ENCODE results near the gene NOL4L.

Gene NOL4L

DNA sequence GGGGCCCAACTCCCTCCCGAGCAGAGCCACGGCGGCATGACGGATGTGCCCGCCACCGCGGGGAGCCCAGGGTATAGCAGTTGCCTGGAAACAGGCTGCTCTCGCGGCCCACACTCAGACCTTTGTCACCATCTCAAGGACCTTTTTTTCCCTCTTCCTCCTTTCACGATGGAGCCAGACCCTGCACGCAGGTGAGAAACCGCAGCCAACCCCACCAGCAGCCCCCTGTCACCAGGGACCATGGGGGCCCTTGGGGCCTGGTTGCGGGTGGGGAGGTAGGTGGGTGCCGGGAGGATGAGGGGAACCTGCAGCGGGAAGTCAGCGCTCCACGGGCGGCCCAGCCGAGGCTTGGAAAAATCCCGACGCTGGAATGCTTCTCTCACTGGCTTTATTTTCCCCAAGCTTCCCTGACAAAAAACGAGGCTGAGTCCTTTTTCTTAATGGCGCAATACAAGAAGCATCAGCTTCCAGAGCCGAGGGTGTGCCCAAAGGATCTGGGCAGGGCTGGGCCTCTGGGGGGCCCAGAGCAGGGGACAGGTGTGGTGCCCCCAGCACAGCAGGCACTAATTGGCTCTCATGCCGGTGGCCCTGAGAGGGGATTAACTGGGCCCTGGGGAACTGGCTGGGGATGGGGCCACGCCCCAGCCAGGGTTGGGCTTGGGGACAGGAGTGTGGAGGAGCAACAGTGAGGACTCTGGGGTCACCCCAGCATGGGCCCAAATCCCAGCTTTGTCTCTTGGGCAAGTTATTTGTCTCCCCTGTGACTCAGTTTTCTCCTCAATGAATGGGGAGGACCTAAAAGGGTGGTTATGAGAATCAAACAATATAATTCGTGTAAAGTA, 23.9 kb downstream of the NOL4L start:
- TF ChIP-seq, protein P1, sequence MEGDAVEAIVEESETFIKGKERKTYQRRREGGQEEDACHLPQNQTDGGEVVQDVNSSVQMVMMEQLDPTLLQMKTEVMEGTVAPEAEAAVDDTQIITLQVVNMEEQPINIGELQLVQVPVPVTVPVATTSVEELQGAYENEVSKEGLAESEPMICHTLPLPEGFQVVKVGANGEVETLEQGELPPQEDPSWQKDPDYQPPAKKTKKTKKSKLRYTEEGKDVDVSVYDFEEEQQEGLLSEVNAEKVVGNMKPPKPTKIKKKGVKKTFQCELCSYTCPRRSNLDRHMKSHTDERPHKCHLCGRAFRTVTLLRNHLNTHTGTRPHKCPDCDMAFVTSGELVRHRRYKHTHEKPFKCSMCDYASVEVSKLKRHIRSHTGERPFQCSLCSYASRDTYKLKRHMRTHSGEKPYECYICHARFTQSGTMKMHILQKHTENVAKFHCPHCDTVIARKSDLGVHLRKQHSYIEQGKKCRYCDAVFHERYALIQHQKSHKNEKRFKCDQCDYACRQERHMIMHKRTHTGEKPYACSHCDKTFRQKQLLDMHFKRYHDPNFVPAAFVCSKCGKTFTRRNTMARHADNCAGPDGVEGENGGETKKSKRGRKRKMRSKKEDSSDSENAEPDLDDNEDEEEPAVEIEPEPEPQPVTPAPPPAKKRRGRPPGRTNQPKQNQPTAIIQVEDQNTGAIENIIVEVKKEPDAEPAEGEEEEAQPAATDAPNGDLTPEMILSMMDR (IDR thresholded peaks at IDR 0.05; ENCODE audit: control insufficient read depth, extremely low read depth, insufficient read depth): no peak
- DNase-seq (ENCODE audit: low read depth): no peak
- H3K4me3 ChIP-seq (ENCODE audit: low read depth, low read length): no peak overlapping the region

DNA sequence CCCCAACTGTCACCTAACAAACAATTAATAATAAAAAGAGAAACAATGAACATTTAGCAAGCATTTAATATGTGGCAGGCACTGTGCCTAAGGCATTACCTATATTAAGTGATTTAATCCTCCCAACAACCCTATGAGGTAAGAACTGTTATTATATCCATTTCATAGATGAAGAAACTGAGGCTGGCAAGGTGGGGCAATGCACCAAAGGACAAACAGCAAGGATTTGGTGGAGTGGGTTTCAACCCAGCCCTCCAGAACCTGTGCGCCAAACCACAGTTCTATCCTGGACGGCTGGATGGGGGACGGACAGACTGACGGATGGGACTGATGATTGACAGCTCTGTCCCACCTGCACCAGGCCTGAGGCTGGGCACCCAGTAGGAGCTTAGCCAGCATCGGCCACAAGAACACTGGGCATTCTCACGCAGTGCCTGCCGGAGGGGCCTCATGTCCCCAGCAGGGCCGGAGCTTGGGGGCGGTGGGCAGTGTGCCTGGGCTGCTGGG, 24.6 kb downstream of the NOL4L start:
- TF ChIP-seq, protein P1 (IDR thresholded peaks at IDR 0.05; ENCODE audit: control insufficient read depth, extremely low read depth, insufficient read depth): no peak
- no peak overlapping the region for H3K4me3 ChIP-seq (ENCODE audit: low read depth, low read length)
- DNase-seq (ENCODE audit: low read depth): no peak

DNA sequence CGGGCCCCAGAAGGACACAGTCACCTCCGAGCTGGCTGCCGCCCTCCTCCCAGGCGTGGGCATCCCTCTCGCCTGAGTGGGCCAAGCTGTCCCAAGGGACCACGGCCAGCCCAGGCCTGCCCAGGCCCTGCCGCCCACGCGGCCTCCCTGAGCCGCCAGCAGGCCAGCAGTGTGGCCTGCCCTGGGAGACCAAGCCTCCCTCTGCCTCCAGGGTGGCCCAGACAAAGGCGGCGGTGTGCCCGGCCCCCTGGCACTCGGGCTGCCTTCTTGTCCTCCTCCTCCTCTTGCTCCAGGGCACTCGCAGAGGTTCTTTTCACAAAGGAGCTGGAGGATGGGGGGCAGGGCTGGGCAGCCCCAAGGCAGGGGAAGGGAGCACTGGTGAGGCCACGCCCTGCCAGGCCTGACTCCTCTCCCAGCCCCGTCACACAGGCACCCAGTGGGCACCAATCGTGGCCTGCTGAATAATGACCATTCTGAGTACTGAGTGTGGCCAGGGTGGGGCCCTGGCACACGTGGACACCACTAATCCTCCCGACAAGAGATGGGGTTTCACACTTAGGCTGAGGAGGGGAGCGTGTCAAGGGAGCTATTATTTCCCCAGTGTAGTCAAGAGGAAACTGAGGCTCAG, 25.3 kb downstream of the NOL4L start:
- H3K4me3 ChIP-seq (ENCODE audit: low read depth, low read length): no peak overlapping the region
- DNase-seq (ENCODE audit: low read depth): no peak
- TF ChIP-seq, protein P1 (IDR thresholded peaks at IDR 0.05; ENCODE audit: control insufficient read depth, extremely low read depth, insufficient read depth): no peak

DNA sequence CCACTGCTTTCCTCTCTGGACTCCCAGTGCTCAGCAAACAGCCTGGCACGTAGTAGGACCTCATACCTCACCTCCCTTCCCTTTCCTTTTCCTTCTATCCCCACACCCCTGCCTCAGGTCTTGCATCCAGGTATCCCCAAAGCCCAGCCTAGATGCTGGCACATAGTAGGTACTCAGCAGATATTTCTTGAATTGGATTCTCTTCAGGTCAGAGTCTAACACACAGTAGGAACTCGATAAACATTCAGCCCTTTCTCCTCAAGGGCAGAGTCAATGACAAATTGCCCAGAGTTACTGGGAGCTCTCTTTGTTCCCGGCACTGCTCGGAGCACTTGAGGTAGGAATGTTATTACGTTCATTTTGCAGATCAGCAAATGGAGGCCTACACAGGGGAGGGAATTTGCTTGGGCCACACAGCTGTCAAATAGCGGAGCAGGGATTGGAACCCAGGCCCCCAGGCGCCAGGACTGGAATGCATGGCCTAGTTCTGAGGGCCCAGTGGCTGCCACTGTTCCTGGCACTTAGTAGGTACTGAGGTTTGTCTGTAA, 25.9 kb downstream of the NOL4L start:
- no peak overlapping the region for H3K4me3 ChIP-seq (ENCODE audit: low read depth, low read length)
- TF ChIP-seq, protein P1 (IDR thresholded peaks at IDR 0.05; ENCODE audit: control insufficient read depth, extremely low read depth, insufficient read depth): no peak
- no peak for DNase-seq (ENCODE audit: low read depth)

DNA sequence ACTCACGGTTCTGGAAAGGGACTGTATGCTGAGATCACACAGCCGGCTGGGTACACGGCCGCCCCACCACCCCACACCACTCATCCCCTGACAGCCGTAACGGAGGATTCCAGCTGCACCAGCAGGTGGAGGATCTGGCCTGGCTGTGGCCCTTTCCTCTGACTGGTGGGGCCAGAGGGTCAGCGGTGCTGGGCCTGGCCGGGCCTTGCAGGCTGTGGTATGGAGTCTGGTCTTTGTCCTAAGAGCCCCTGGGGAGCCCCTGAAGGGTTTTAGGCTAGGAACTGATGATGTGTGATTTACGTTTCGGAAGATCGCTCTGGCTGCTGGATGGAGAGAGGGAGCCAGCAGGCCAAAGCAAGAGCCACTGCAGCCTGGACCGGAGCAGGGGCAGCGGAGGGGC, 26.6 kb downstream of the NOL4L start:
- no peak overlapping the region for H3K4me3 ChIP-seq (ENCODE audit: low read depth, low read length)
- TF ChIP-seq, protein P1 (IDR thresholded peaks at IDR 0.05; ENCODE audit: control insufficient read depth, extremely low read depth, insufficient read depth): no peak
- no peak for DNase-seq (ENCODE audit: low read depth)

DNA sequence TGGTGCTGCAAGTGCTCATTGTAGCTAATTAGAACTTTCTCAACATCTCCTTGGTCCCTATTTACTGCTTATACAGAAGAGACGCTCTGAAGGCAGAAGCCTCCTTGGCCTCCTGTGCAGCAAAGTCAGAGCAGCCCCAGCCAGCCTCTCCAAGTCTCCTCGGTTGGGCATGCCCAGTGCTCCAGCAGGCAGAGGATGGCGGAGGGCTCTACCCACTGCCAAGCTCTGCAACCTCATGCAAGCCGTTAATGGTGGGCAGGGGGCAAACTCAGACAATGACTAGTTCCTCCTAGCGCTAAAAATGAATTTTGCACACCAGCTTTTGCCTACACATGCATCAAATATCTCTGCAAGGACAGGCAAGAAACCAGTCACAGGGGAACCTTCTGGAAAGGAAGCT, 27.8 kb downstream of the NOL4L start:
- no peak for DNase-seq (ENCODE audit: low read depth)
- H3K4me3 ChIP-seq (ENCODE audit: low read depth, low read length): no peak overlapping the region
- TF ChIP-seq, protein P1 (IDR thresholded peaks at IDR 0.05; ENCODE audit: control insufficient read depth, extremely low read depth, insufficient read depth): no peak

Measured in LNCaP clone FGC (cell line).